Activated gamma-delta T cell treated with anti-CD3 and anti-CD28 coated beads, Interleukin-2, amount 50 U/mL, for 16 hours (primary cell): ENCODE measurements around the gene XRCC3.

ENCODE experiments used
- DNase-seq: peaks from one replicate; pipeline ENCODE4 v3.0.0-alpha.2; 2020; ENCODE audit warnings: low read depth

Gene XRCC3

GRCh38 chr14:103725739-103726395, 10.6 kb upstream of the XRCC3 start:
- DNase-seq: no peak

GRCh38 chr14:103725001-103725682, 9.9 kb upstream of the XRCC3 start:
- DNase-seq: no peak

- DNase-seq: no peak
Observed at GRCh38 chr14:103724116-103724515, 8.9 kb upstream of the XRCC3 start.

- DNase-seq: no peak
Observed at GRCh38 chr14:103723748-103724081, 8.5 kb upstream of the XRCC3 start.

- no peak for DNase-seq
Observed at GRCh38 chr14:103721334-103722120, 6.3 kb upstream of the XRCC3 start.

GRCh38 chr14:103719751-103720150, 4.5 kb upstream of the XRCC3 start:
- DNase-seq: no peak

- no peak for DNase-seq
Observed at GRCh38 chr14:103718572-103718971, 3.3 kb upstream of the XRCC3 start.

GRCh38 chr14:103716899-103717411, 1.7 kb upstream of the XRCC3 start:
- no peak for DNase-seq

- DNase-seq: no peak
Observed at GRCh38 chr14:103716091-103716801, 995 bp upstream of the XRCC3 start.

GRCh38 chr14:103714063-103714724, 1.1 kb downstream of the XRCC3 start:
- no peak for DNase-seq

- no peak for DNase-seq
Observed at GRCh38 chr14:103713304-103714062, 1.8 kb downstream of the XRCC3 start.

- DNase-seq: no peak
Observed at GRCh38 chr14:103712633-103713247, 2.5 kb downstream of the XRCC3 start.

GRCh38 chr14:103711516-103712431, 3.5 kb downstream of the XRCC3 start:
- DNase-seq: no peak

GRCh38 chr14:103710771-103711377, 4.4 kb downstream of the XRCC3 start:
- DNase-seq: no peak

- no peak for DNase-seq
Observed at GRCh38 chr14:103709814-103710213, 5.4 kb downstream of the XRCC3 start.

GRCh38 chr14:103708750-103709187, 6.5 kb downstream of the XRCC3 start:
- DNase-seq: no peak

GRCh38 chr14:103707329-103708263, 7.7 kb downstream of the XRCC3 start:
- no peak for DNase-seq
